GDM1 (cell line): ENCODE data around the gene NSUN7.

Experiments used
- DNase-seq: peaks from one replicate; lab custom pipeline; 2025; lab: John Stamatoyannopoulos, UW

NSUN7 gene

GRCh38 chr4:40845154-40845835 is 95.5 kb downstream of the NSUN7 start:
- no peak for DNase-seq

DNA sequence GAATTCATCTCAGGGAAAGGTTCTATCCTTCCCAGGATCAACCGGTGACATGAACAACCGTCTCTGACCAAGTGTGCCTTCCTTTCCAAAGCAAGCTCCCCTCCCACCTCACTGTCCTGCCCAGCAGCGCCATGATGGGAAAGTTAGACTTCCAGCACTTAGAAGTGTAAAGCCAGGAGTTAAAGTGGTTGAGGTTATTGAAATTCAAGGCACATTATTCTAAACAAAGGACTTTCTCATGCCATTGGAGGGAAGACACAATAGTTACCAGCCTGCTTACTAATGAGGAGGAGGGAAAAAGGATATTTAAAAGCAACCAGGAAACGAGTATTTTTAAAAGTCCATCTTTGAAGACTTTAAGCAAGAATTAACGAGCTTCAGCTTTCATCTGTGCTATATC is 96.8 kb downstream of the NSUN7 start:
- no peak for DNase-seq

DNA sequence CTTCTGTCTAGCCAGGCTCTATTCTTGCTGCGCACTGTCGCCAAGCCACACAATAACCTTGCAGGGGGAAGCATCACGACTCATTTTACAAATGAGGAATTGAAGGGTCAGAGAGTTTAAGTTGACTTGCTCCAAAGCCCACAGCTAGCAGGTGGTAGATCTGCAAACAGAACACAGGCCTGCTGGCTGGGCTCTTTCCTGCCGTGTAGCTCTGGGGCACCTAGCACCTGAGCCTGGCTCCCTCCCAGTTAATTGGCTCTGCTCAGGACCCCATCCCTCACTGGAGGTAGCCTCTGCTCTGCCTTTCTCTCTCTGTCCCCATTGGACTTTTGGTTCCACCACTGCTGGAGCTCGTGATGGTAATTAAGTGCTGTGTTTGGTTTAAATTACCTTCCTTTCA is 98.5 kb downstream of the NSUN7 start:
- no peak for DNase-seq

DNA sequence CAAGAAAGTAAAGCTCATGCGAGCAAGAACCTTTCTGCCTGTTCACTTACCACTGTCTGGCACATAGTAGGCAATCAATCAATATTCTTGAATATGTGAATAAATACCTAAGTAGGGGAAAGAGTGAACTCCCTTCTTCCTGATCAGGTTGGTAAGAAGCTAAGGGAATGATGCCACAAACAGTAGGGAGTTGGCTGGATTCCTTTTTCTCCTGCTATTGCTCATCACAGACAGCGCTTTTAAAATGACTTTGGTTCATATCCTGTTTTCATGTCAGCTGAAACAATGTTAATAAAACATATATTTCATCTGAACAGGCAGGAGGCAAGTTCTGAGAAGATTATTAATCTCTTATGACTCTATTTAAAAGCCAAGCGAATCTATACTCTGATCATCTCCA is 99.2 kb downstream of the NSUN7 start:
- no peak for DNase-seq

GRCh38 chr4:40850496-40850895 is 100.7 kb downstream of the NSUN7 start:
- DNase-seq: no peak

DNA sequence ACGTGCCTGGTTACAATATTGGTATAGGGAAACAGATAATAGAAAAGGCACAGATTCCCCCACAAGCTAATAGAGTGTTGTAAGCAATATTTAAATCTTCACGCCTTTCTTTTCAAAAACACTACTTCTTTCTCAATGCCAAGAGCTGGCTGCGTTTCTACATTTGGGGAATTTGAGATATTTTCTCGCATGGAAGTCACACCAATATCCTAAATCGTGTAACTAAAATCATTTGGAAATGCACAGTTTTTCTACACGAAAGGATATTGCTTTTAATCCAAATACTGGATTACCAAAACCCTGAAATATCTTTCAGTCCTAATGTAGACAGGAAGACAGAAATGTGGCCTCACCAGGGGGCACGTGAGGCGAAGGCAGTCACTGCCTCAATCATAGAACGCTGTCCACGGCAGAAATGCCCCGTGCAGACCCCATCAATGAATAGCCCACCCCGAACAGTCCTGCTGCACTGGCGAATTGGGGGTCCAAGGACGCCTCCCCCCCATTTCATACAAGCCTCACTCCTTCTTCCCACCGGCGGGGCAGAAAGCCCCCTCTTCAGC is 106.6 kb downstream of the NSUN7 start:
- DNase-seq: no peak

DNA sequence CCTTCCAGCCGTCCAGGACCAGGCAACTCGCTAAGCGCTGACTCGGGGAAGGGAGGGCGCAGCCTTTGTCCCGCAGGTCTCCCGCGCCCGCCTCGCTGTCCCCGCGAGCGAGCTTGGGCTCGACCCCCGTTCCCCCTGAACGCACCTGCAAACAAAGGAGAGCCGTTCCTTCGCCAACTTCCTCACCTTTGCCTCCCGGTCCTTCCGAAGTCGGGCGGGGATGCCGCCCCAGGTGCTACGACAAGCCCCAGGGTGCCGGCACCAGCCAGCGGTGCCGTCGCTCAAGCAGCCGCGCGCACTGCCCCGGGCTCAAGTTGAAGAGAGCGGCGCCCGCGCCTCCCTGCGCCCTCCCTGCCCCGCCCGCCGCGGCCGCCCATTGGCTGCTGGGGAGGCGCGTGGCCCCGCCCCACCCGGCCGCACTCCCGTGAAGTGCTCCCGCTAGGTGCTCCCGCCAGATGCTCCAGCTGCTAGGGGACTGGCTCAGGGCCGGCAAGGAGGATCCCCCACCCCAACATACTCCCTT is 107.1 kb downstream of the NSUN7 start:
- no peak for DNase-seq

DNA sequence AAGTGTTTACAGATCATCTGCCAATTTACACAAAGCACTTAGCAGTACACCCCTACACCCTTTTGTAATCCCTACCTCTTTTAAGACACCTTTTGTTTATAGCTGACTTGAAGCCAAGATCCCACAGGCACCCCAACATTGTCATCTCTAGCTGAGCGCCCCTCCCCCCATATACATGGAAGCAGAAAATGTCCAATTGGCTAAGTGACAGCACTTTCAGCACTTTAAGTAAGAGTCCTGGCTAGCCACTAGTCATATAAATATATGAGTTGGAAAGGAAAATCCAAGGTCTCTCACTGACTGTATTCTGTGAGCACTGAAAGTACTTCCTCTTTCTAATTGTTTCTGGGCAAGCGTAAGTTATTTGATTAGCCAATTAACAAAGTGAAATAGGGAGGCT is 108.2 kb downstream of the NSUN7 start:
- no peak for DNase-seq

DNA sequence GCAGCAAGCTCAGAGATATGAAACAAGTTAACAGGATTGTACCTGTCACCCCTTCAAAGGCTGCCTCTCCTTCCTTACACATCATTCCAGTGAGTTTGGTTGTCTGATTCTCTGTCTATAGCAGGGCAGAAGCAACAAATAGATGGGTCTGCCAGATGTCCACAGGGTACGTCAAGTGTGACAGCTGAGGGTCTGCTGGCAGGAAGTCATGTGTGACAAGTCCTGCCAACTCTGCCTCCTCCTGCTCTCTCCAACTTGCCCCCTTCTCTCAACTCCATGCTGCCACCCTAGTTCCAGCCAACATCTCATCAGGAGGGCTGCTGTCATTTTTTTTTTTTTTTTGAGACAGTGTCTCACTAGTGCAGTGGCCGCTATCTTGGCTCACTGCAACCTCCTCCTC is 109.2 kb downstream of the NSUN7 start:
- DNase-seq: no peak
